ENCODE data around the gene RIOK2.

GRCh38 chr5:97164846-97165245 lies 18.2 kb downstream of the RIOK2 start:
- TF ChIP-seq CTCF (IDR thresholded peaks at IDR 0.05) (no peak), POLR2A (IDR thresholded peaks at IDR 0.05) (no peak)
